ENCODE data around the gene EEF1AKMT1.

EEF1AKMT1 gene

DNA sequence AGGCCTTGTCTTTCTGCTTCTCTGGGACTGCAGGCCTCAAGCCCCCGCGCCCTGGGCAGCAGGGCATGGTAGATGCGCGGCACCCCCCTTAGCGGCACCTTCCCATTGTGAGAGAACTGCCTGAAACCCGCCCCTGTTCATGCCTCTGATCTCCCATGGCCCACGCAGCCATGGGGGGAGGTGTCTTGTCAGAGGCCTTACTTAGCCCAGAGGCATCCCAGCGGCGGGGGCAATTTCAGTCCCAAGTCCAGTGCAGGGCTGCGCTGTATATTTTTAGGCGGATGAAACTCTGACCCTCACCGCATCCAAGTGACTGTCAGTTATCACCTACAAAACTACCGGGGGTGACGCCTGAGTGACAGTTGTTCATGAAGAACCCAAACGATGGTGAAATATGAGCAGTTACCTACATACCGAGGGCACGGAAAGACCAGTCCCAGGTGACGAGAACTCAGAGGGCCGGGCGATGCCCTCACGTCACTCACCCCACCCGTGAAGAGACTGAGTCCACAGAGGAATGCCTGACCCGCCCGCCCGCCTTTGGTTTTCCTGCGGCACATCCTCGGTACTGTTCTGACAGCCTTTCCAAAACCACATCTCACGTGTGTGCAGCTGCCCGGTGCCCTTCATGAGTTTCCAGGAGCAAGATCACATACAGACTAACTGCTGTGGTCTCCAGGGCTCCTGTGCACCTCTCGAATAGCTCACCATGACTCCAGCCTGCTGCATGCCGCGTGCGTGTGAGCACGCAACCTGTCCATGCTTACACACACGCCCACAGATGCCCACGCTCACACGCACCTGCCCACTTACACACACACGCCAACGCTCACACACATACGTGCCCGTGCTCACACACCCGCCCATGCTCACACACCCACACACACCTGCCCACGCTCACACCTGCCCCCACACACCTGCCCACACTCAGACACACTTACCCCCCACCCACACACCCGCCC is 55.9 kb downstream of the EEF1AKMT1 start:
- no peak for DNase-seq

GRCh38 chr13:20716951-20717350 is 56.8 kb downstream of the EEF1AKMT1 start:
- DNase-seq = no peak

GRCh38 chr13:20715330-20715712 is 58.4 kb downstream of the EEF1AKMT1 start:
- no peak for DNase-seq

- no peak for DNase-seq
Observed at GRCh38 chr13:20714563-20715329, 59.0 kb downstream of the EEF1AKMT1 start.

DNA sequence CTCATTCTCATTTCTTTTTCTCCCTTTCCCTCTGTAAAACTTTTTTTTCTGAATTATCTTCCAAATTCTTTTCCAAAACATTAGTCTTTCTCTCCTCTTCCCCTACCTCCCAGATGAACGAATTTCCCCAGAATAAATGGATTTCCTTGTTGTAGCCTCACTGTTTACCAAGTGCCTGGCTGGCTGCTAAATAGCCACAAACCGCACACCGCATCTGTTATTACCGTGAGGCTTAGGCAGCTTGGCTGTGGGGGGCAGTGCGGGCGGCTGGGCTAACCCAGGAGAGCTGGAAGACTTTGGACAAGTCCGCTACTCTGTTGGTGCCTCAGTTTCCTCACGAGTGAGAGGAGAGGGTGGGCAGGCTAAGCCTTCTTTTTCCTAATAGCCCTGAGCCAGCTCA is 59.6 kb downstream of the EEF1AKMT1 start:
- no peak for DNase-seq

GRCh38 chr13:20713751-20714150 is 60.0 kb downstream of the EEF1AKMT1 start:
- no peak for DNase-seq

- DNase-seq = no peak
Observed at GRCh38 chr13:20713014-20713376, 60.8 kb downstream of the EEF1AKMT1 start.

GRCh38 chr13:20711301-20712044 is 62.3 kb downstream of the EEF1AKMT1 start:
- no peak for DNase-seq

DNA sequence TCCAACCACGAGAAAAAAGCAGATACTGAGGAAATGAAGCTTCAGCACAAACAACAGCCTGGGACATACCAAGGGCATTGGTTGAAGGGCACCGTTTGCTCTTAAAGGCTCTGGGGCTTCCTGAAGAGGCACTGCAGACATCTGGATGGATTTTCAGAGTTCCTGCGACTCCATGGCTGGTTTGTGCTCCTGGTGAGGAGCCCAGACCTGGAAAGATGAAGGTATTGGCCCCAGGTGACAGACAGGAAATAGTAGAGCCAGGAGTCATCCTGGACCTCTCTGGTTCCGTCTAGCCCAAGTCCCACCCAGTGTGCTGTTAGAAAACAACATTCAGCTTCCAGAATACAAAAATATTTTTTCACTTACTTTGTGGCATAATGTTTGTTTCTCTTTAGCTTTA is 64.0 kb downstream of the EEF1AKMT1 start:
- DNase-seq = no peak

DNA sequence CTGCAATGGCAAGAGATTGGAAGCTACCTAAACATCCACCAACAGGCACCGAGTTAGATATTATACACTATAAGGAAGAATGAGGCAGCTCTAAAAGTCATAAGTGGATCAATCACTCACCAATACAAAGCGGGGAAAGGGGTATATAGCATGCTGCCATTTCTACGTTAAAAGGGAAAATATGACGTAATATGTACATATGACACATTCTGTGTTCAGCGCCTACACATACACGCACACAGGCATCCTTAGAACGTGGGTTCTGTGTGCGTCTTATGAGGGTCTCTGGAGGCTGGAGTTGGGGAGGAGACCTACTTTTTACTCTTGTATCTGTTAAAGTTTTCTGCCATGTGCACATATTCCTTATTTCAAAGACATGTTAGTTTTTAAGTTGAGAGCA is 64.4 kb downstream of the EEF1AKMT1 start:
- no peak for DNase-seq

DNA sequence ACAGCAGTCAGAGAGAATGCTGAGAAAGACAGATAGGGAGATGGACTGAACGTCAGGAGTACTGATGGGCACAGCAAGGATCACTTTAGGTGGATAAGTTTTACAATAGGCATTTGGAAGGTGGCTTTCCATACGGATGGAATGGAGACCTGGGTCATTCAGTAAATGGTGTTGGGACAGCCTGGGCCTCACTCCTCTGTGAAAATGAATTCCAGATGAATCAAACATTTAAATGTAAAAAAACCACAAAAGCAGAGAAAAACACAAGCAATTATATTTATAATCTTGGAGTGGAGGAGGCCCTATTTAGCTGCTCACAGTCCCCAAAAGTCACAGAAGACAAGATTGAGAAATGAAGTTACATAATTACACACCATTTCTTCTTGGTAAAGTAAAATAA is 65.5 kb downstream of the EEF1AKMT1 start:
- no peak for DNase-seq

GRCh38 chr13:20706661-20707060 is 67.1 kb downstream of the EEF1AKMT1 start:
- no peak for DNase-seq

- no peak for DNase-seq
Observed at GRCh38 chr13:20704459-20705069, 69.2 kb downstream of the EEF1AKMT1 start.

DNA sequence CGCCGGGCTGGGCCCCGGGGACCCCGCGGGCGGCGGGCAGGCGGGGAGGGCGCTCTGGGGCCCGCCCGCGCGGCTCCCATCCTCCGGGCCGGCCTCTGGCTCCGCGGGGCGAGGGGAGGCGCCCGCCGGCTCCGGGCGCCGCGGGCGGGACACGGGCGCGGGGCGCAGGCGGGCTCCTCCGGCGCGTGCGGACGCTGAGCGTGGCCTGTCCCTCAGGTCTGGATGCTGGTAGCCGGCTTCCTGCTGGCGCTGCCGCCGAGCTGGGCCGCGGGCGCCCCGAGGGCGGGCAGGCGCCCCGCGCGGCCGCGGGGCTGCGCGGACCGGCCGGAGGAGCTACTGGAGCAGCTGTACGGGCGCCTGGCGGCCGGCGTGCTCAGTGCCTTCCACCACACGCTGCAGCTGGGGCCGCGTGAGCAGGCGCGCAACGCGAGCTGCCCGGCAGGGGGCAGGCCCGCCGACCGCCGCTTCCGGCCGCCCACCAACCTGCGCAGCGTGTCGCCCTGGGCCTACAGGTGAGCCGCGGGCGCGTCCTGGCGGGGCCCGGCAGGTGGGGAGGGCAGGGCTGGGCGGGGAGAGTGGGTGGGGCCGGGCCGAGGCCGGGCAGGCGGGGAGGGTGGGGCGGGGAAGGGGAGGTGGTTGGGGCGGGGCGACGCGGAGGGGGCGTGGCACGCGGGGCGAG is 69.8 kb downstream of the EEF1AKMT1 start:
- peak; percentile 90 for DNase-seq

- DNase-seq = peak; percentile 71
Observed at GRCh38 chr13:20702915-20703779, 70.6 kb downstream of the EEF1AKMT1 start, which contains the start of gene IL17D. TSS of gene IL17D (plus strand) at chr13:20703699. CDS start at chr13:20704002, 303 bp downstream.

DNA sequence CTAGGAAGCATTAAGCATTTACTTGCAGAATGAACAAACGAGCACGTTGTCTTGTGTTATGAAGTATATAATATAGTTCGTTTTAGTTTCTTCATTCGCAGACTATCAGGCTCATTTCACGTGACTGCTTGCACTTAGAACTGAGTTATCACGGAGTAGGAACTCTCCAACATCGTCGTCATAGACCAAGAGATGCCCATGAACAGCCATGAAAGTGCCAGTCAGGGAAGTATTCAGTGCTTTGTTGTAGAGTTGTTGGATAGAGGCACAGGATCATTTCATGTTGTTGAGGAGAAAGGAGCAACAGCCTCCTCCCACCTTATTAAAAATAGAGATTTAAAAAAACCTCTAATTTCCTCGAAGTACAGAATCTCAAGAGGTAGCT is 71.2 kb downstream of the EEF1AKMT1 start:
- no peak for DNase-seq

- DNase-seq = no peak
Observed at GRCh38 chr13:20701461-20701860, 72.3 kb downstream of the EEF1AKMT1 start.

GRCh38 chr13:20700288-20700687 is 73.5 kb downstream of the EEF1AKMT1 start:
- DNase-seq = no peak

GRCh38 chr13:20699715-20700114 is 74.0 kb downstream of the EEF1AKMT1 start:
- no peak for DNase-seq

GRCh38 chr13:20696073-20696472 is 77.7 kb downstream of the EEF1AKMT1 start:
- DNase-seq = no peak

GRCh38 chr13:20691616-20692015 is 82.1 kb downstream of the EEF1AKMT1 start:
- no peak for DNase-seq

Measured in activated effector memory CD4-positive, alpha-beta T cell treated with anti-CD3 and anti-CD28 coated beads, Interleukin-2, amount 50 U/mL, for 16 hours (primary cell).